RWPE2 (cell line): ENCODE data around the gene ZNF189.

Source experiments
- ATAC-seq: fragments of 200-7000 bp; cut with Tn5 transposase; 3 replicates; pipeline ENCODE4 v1.9.1; 2021; ENCODE audit warnings: low read depth
- DNase-seq: peaks from one replicate; pipeline ENCODE4 v3.0.0-alpha.2; 2020; ENCODE audit warnings: low spot score
- H3K27ac ChIP-seq: fragments of 450-650 bp; 2 replicates; pipeline ENCODE4 v1.5.1; 2017; ENCODE audit warnings: mild to moderate bottlenecking; ENCODE audit not compliant: poor library complexity, severe bottlenecking
- H3K27me3 ChIP-seq: fragments of 250-450 bp; sonication (Bioruptor Pico); 2 replicates; pipeline ENCODE4 v1.5.1; 2021; ENCODE audit warnings: mild to moderate bottlenecking, moderate library complexity; ENCODE audit not compliant: insufficient read depth, poor library complexity, severe bottlenecking
- H3K36me3 ChIP-seq: fragments of 250-450 bp; sonication (Bioruptor Pico); 2 replicates; pipeline ENCODE4 v1.5.1; 2020; ENCODE audit warnings: low read depth, mild to moderate bottlenecking, moderate library complexity
- H3K4me1 ChIP-seq: fragments of 250-450 bp; sonication (Bioruptor Pico); 2 replicates; pipeline ENCODE4 v1.5.1; 2021; ENCODE audit warnings: mild to moderate bottlenecking, moderate library complexity; ENCODE audit not compliant: insufficient read depth, poor library complexity, severe bottlenecking
- H3K4me3 ChIP-seq: fragments of 250-450 bp; sonication (Bioruptor Pico); 2 replicates; pipeline ENCODE4 v1.5.1; 2021; ENCODE audit warnings: mild to moderate bottlenecking, moderate library complexity; ENCODE audit not compliant: severe bottlenecking
- H3K9me3 ChIP-seq: fragments of 250-450 bp; sonication (Bioruptor Pico); 2 replicates; pipeline ENCODE4 v1.5.1; 2021; ENCODE audit warnings: mild to moderate bottlenecking, moderate library complexity; ENCODE audit not compliant: severe bottlenecking
- CTCF ChIP-seq: fragments of 450-650 bp; IDR thresholded peaks from one replicate; pipeline ENCODE4 v1.5.1; 2017; ENCODE audit warnings: mild to moderate bottlenecking, moderate library complexity; ENCODE audit not compliant: poor library complexity, severe bottlenecking

Gene ZNF189

GRCh38 chr9:101360647-101361046 is 38.0 kb upstream of the ZNF189 start:
- Histone ChIP-seq H3K27ac (no peak overlapping the region), H3K27me3 (no peaks in the 10 kb centered on the region), H3K9me3 (no peaks in the 10 kb centered on the region), H3K36me3 (no peaks in the 10 kb centered on the region), H3K4me3 (no peak overlapping the region), H3K4me1 (no peaks in the 10 kb centered on the region)
- DNase-seq (no peak), ATAC-seq (no peak)
- TF ChIP-seq CTCF, result no peak

DNA sequence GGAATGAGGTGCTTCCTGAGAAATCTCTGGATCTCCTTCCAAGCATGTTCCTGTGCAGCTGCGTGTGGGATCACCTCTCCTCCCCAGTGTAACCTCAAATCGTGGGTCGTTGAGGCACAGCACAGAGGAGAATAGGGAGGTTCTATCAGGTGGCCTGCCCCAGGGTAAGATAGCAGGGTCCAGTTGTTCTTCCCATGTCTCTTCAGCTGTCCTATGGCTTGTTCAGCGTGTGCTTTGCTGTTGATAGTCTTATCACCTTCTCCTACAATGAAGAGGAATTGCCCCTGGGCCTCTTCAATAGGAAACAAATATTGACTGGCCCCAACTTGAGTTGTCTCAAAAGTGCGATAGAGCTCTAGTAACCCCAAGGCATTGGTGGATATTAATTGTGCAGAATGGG is 36.2 kb upstream of the ZNF189 start:
- Histone ChIP-seq H3K27me3 (no peaks in the 10 kb centered on the region), H3K27ac (no peak overlapping the region), H3K36me3 (no peaks in the 10 kb centered on the region), H3K4me1 (no peaks in the 10 kb centered on the region), H3K4me3 (no peak overlapping the region), H3K9me3 (no peaks in the 10 kb centered on the region)
- ATAC-seq, result no peak
- DNase-seq, result no peak
- TF ChIP-seq CTCF, result no peak

DNA sequence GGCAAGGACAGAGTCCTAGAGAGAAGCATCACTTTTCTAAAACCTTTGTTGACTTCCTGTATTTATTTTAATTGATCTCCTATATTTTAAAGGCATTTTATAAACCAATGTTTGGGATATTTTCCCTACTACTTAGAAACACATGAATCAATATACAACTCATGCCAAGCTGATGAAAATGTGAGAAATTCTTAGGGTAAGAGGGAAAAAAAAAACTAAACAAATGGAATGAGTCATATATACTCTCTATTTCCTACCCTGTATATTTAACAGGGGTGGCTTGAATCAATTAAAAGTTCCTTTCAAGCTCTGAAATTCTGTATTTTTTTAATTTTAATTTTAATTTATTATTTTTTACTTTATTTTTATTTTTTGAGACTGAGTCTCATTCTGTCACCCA is 33.5 kb upstream of the ZNF189 start:
- Histone ChIP-seq H3K4me3 (no peak overlapping the region), H3K36me3 (no peaks in the 10 kb centered on the region), H3K27me3 (no peaks in the 10 kb centered on the region), H3K4me1 (no peaks in the 10 kb centered on the region), H3K27ac (no peak overlapping the region), H3K9me3 (no peaks in the 10 kb centered on the region)
- ATAC-seq (no peak), DNase-seq (no peak)
- TF ChIP-seq CTCF, result no peak

- Histone ChIP-seq H3K27me3 (no peaks in the 10 kb centered on the region), H3K36me3 (no peaks in the 10 kb centered on the region), H3K9me3 (no peaks in the 10 kb centered on the region), H3K4me1 (no peaks in the 10 kb centered on the region), H3K4me3 (no peak overlapping the region), H3K27ac (no peak overlapping the region)
- ATAC-seq (no peak), DNase-seq (no peak)
- no peak for TF ChIP-seq CTCF
Observed at GRCh38 chr9:101366038-101366756, 32.5 kb upstream of the ZNF189 start.

DNA sequence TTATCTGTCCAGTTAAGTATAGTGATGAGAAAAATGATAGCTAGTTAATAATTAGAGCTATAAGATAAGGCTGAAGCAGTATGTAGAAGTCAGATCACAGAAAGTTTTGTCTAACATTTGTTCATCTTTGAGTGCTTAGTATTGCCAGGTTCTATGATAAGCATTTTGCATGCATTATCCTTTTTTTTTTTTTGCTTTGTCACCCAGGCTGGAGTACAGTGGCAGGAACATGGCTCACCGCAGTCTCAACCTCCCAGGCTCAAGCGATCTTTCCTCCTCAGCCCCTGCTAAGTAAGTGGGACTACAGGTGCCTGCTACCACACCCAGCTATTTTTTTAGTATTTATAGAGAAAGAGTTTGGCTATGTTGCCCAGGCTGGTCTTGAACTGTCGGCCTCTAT is 31.3 kb upstream of the ZNF189 start:
- Histone ChIP-seq H3K27ac (no peak overlapping the region), H3K9me3 (no peaks in the 10 kb centered on the region)

More for the DNA sequence above, 31.3 kb upstream of the ZNF189 start:
- DNase-seq, result no peak
- no peak for ATAC-seq
- no peaks in the 10 kb centered on the region for H3K4me1 ChIP-seq
- H3K4me3 ChIP-seq, result no peak overlapping the region
- H3K27me3 ChIP-seq, result no peaks in the 10 kb centered on the region
- no peaks in the 10 kb centered on the region for H3K36me3 ChIP-seq
- TF ChIP-seq CTCF, result no peak
